Measurements from ENCODE around the gene CDC42BPG.

Gene CDC42BPG

GRCh38 chr11:64801158-64801464, 43.3 kb downstream of the CDC42BPG start:
- no peak for DNase-seq (ENCODE audit: low read depth)
- H3K4me3 ChIP-seq (ENCODE audit: low read depth, low read length), result no peak overlapping the region
- no peak for TF ChIP-seq CTCF (conservative IDR thresholded peaks at IDR 0.05; ENCODE audit: low read depth, low read length)

- TF ChIP-seq CTCF (conservative IDR thresholded peaks at IDR 0.05; ENCODE audit: low read depth, low read length), result no peak
- DNase-seq (ENCODE audit: low read depth), result no peak
- H3K4me3 ChIP-seq (ENCODE audit: low read depth, low read length), result no peak overlapping the region
Measured at GRCh38 chr11:64800303-64801157, 43.9 kb downstream of the CDC42BPG start.

- no peak for DNase-seq (ENCODE audit: low read depth)
- no peak overlapping the region for H3K4me3 ChIP-seq (ENCODE audit: low read depth, low read length)
- TF ChIP-seq CTCF (conservative IDR thresholded peaks at IDR 0.05; ENCODE audit: low read depth, low read length), result no peak
Measured at GRCh38 chr11:64799623-64800302, 44.7 kb downstream of the CDC42BPG start.

GRCh38 chr11:64799256-64799622, 45.2 kb downstream of the CDC42BPG start:
- no peak for TF ChIP-seq CTCF (conservative IDR thresholded peaks at IDR 0.05; ENCODE audit: low read depth, low read length)
- H3K4me3 ChIP-seq (ENCODE audit: low read depth, low read length), result no peak overlapping the region
- DNase-seq (ENCODE audit: low read depth), result no peak

- no peak for TF ChIP-seq CTCF (conservative IDR thresholded peaks at IDR 0.05; ENCODE audit: low read depth, low read length)
- DNase-seq (ENCODE audit: low read depth), result no peak
- H3K4me3 ChIP-seq (ENCODE audit: low read depth, low read length), result no peak overlapping the region
Measured at GRCh38 chr11:64796757-64797541, 47.5 kb downstream of the CDC42BPG start.

GRCh38 chr11:64796047-64796756, 48.3 kb downstream of the CDC42BPG start:
- H3K4me3 ChIP-seq (ENCODE audit: low read depth, low read length), result no peak overlapping the region
- no peak for DNase-seq (ENCODE audit: low read depth)
- no peak for TF ChIP-seq CTCF (conservative IDR thresholded peaks at IDR 0.05; ENCODE audit: low read depth, low read length)

Measured in choroid plexus epithelial cell (primary cell).